ENCODE results near the gene PEX6.
"Not testable (repeated sequence)": the region's sequence is repeated elsewhere in the genome, so short reads cannot be mapped to it uniquely, and the experiment has no call there.

PEX6 gene

GRCh38 chr6:42978839-42979522, at the start of gene PEX6:
Gene PEX6, minus strand, starts transcription at chr6:42979181. Its CDS starts 31 bp downstream, at chr6:42979150.
- peak; percentile 94 for DNase-seq

DNA sequence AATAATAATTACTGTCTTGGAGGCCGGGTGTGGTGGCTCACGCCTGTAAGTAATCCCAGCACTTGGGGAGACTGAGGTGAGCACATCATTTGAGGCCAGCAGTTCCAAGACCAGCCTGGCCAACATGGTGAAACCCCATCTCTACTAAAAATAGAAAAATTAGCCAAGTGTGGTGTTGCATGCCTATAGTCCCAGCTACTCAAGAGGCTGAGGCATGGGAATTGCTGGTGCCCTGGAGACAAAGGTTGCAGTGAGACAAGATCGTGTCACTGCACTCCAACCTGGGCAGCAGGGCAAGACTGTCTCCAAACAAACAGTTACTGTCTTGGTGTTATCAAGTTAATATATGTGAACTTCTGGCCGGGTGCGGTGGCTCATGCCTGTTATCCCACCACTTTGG, 47.4 kb upstream of the PEX6 start:
- DNase-seq: no peak

GRCh38 chr6:43024436-43024835, 45.5 kb upstream of the PEX6 start:
- DNase-seq: no peak

DNA sequence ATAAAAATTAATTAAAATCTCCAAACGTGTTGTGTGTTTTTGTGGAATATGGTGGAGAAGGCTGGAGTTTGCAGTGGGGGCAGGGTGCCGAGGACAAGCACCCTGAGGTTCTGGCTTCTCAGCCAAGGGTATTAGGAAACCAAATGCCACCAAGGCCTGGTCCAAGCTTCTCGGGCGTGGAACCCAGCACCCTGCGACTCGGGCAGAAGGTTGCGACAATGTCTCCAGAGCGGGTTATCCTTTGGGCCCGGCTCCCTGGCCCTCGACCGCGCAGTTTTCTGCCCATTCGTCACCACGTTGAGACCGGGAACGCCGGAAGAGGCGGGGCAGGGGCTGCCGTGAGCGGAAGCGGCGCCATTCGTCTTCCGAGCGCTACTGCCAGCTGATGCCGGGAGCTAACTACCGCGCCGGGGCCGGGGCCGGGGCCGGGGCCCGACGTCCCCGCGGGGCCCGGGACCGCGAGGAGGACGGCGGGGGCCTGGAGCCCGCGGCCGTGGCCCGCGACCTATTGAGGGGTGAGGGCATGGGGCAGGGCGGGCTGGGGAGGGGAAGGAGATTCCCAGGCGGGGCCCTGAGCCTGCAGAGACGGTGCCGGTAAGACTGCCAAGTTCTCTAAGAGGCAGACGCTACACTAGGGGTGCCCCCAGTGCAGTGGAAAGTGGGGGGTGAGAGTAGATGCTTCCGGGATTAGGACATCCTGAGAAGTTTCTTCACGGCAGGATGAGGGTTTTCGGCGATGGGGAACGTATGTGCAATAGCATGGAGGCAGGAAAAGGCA, 42.5 kb upstream of the PEX6 start, which contains the start of gene RRP36:
Gene RRP36 (plus strand): TSS at position 354 of the 778 bp plus-strand sequence. CDS start 32 bp downstream, at position 386.
- DNase-seq: peak; percentile 65

GRCh38 chr6:43020847-43021246, 41.9 kb upstream of the PEX6 start:
- DNase-seq: no peak

GRCh38 chr6:43020052-43020705, 41.2 kb upstream of the PEX6 start:
- no peak for DNase-seq

GRCh38 chr6:43019152-43019551, 40.2 kb upstream of the PEX6 start:
- no peak for DNase-seq

DNA sequence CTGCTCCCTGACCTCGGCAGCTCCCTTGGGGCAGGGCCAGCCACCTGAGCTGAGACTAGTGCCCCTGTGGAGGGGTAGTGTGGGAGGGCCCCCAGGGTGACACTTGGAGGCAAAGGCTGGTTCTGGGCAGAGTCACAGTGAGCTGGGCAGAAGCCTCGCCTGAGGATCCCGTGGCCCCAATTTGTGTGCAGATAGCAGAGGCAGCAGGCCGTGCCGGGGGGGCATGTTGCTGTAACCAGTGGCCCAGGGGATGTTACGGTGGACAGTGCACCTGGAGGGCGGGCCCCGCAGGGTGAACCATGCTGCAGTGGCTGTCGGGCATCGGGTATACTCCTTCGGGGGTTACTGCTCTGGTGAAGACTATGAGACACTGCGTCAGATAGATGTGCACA, 38.0 kb upstream of the PEX6 start:
- no peak for DNase-seq

- DNase-seq: no peak
Observed at GRCh38 chr6:43016176-43016942, 37.4 kb upstream of the PEX6 start.

DNA sequence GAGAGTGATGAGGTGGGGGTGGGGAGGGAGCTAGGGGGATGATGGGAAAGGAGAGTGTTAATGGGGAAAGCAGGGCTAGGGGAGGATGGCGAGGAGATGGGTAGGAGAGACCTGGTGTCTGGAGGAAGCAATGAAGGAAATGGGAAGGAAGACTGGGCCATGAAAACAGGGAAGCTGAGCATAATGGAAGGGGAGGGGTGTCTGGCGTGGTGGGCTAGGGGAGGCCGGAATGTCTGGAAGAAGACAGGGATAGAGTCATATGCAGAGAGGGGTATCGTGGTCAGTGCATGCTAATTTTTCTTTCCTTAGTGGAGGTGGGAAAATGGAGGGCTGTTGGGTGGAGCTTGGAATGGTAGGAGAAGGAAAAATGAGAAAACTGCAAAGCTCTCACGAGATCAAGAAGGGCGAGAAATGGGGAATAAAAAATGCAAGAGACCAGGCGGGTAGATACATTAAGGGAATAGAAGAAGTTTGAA, 35.5 kb upstream of the PEX6 start:
- DNase-seq: no peak

GRCh38 chr6:43013843-43014433, 35.0 kb upstream of the PEX6 start, which contains the start of the genes KLHDC3 and MEA1:
Gene KLHDC3, plus strand, starts transcription at chr6:43014249. Its CDS starts 2,944 bp downstream, at chr6:43017193.
Gene MEA1, minus strand, starts transcription at chr6:43013946. Its CDS starts 133 bp downstream, at chr6:43013813.
- DNase-seq: peak; percentile 99

DNA sequence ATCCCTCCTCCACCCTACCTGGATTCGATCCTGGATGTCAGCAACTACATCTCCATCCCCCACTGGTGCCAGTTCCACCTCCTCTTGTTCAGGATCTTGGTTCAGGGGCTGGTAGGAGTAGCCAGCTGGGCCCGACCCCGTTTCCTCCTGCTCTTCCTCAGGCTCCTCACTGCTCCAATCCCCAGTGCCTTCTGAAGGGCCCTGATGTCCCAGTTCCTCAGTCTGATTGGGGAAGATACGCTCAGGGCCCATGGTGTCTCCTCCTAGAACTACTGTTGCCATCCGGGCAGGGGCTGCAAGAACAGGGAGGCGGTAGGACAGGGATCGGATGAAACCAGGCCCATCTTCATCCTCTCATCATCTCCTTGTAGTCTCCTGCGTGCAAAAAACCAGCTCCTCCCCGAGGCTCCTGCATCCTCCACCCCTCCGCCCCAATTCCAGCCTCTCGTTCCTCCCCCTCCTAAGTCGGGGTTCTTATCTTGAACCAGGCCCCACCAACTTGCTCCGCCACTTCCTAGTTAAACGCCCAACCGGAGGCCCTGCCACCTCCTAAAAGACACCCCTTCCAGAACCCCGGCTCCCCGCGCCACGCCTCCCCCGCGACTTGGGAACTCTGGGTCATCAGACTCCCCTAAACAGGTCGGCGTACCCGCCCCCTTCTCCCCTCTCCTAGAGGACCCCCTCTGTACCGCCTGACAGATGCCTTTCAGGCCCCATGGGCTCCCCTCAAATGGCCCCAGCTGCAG, 34.3 kb upstream of the PEX6 start:
- DNase-seq: no peak

DNA sequence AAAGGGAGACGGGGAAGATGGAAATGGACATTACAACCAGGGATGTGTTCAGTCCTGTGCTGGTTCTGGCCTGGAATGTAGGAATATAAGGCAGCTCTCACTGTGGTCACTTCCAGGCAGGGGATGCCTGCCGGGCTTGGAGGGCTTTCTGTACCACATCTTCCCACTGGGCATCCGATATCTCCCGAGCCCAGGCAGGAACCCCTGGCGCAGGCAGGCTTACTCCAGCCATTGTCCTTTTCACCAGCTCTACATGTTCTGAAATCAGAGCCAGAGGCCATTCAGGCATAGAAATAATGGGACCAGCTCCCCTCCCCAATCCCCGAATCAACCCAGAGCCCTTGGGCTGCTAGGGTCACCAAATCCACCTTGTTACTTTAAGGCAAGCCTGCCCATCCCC, 33.4 kb upstream of the PEX6 start:
- DNase-seq: no peak

- DNase-seq: no peak
Observed at GRCh38 chr6:43011207-43011606, 32.2 kb upstream of the PEX6 start.

DNA sequence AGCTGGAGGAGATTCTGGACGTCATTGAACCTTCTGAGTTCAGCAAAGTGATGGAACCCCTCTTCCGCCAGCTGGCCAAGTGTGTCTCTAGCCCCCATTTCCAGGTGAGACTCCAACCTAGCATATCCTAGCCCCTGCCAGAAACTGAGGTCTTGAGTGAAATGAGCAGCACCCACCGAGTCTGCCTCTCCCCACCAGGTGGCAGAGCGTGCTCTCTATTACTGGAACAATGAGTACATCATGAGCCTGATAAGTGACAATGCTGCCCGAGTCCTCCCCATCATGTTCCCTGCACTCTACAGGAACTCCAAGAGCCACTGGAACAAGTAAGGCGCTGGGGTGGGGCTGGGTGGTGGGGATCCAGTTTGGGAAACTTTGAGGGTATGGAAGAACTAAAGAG, 30.1 kb upstream of the PEX6 start:
- peak; percentile 30 for DNase-seq

DNA sequence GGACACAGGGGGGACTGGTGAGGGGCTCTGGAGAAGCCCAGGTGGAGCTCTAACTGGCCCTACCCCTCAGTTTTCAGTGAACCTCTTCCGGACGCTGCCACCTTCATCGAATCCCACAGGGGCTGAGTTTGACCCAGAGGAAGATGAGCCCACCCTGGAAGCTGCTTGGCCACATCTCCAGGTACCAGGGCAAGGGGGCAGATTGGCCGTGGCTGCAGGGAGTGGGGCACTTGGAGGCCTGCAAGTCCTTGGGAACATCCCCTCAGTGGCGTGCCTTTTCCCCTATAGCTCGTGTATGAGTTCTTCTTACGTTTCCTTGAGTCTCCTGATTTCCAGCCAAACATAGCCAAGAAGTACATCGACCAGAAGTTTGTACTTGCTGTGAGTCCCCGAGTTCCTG, 28.1 kb upstream of the PEX6 start:
- DNase-seq: no peak

DNA sequence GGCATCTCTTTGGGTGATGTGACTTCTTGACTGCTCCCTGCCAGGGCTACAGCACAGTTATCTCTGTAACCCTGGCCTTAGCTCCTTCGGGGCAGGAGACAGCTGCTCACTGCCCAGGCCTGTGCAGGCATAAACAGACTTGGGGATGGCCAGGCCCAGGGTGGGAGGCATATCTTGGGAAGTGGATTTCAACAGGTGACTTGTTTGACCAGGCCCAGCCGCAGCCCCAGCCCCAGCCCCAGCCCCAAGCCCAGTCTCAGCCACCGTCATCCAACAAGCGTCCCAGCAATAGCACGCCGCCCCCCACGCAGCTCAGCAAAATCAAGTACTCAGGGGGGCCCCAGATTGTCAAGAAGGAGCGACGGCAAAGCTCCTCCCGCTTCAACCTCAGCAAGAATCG, 27.3 kb upstream of the PEX6 start:
- no peak for DNase-seq

DNA sequence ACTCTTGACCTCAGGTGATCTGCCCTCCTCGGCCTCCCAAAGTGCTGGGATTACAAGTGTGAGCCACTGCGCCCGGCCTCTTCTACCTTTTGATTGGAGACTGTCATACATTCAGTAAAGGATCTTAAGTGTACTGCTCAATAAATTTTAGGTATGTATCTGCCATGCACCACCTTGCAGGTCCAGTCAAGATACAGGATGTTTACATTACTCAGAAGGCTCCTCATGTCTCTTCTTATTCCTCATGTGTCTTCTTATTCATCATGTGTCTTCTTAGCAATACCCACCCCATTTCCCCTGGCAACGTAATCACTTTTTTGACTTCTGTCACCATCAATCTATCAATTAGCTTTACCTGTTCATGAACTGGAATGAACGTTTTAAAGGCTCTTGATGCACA, 26.9 kb upstream of the PEX6 start:
- no peak for DNase-seq

DNA sequence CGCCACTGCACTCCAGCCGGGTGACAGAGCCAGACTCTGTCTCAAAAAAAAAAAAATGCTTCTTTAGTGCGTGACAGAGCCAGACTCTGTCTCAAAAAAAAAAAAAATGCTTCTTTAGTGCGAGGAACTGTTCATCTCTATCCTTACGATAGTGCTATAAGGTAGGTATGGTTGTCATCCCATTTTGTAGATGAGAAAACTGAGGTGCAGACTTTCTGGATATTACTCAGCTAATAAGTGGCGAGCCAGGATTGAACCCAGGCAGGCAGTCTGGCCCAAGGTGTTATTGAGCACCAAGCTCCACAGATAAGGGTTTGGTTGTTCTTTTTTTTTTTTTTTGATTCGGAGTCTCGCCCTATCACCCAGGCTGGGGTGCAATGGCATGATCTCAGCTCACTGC, 22.9 kb upstream of the PEX6 start:
- DNase-seq: no peak

DNA sequence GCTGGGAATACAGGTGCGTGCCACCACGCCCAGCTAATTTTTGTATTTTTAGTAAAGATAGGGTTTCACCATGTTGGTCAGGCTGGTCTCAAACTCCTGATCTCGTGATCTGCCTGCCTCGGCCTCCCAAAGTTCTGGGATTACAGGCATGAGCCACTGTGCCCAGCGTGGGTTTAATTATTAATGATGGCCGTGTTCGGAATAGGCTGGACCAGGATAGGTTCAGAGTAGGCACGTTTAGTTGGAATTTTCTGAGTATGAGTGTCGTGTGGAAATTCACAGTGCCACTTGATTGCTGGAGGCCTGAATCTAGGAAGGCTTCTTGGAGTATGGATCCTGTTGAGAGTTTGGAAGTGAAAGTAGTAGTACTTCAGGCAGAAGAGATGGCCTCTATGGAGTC, 19.2 kb upstream of the PEX6 start:
- not testable (repeated sequence) for DNase-seq

DNA sequence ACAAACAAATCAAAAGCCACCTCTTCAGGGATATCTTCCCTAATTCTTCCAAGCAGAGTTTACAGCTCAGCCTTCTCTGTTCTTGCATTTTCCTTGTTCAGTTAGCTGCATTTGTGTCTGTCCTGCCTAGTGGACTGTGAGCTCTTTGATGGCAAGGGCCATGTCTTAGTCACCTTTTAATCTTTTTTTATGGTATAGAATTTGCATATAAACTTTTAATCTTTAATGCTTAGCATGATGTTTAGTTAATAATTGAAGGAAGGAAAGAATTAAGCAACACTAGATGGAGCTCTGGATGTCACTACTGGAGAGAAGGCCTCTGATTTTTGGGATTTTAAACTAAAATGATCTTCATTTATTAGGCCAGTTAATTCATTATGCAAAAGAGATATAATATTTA, 17.5 kb upstream of the PEX6 start:
- DNase-seq: no peak

DNA sequence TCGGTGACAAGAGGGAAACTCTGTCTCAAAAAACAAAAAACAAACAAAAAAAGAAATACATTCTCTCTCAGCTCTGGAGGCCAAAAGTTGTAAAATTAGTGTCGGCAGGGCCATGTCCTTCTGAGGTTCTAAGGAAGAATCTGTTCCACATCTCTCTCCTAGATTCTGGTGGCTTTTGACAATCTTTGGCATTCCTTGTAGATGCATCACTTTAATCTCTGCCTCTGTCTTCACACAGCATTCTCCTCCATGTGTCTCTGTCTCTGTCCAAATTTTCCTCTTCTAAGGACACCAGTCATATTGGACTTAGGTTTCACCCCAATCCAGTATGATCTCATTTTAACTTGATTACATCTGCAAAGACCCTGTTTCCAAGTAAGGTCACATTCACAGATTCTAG, 14.5 kb upstream of the PEX6 start:
- no peak for DNase-seq
